ENCODE measurements around the gene TUBB6. TPM values are rescaled to one million over a fixed set of nuclear protein-coding genes. Genes with fewer than 3 reads are reported as not detected.

Gene TUBB6
- polyA plus RNA-seq, 1 donor from 2014 or later: 3.8 TPM

DNA sequence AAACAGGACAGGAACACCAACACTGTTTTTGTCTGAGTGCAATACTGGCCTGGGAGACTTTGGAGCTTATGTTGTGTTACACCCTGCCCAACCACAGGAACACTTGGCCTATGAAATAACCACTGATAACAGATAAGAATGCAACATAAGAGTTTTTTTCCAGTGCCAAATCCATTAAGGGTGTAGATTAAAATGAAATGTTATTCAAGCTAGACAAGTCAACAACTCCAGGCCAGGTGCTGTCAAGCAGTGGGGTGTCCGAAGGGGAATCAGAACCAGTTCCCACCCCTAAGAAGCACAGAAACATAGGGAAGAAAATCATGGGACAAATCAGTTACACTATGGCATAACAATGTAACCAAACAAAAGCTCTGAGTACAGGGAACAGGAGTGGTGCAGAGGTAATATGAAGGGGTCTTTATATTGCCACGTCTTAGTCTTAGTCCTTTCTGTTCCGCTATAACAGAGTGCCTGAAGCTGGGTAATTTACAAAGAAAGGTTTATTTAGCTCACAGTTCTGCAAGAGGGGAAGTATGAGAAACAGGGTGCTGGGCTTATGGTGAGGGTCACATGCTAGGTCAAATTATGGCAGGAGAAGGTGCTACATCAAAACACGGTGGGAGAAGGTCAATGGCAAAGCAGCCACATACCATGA is 65.2 kb downstream of the TUBB6 start:
- no peaks in the 10 kb centered on the region for H3K36me3 ChIP-seq (ENCODE audit: insufficient read depth, low read length)
- H3K4me3 ChIP-seq (ENCODE audit: low read length): no peak overlapping the region
- no peaks in the 10 kb centered on the region for H4K20me1 ChIP-seq (ENCODE audit: insufficient read depth)
- H3K27ac ChIP-seq (ENCODE audit: low read length): no peak overlapping the region
- TF ChIP-seq TAF1 (IDR thresholded peaks at IDR 0.05; ENCODE audit: low read depth) (no peak), RAD21 (conservative IDR thresholded peaks at IDR 0.05) (no peak), EZH2 (IDR thresholded peaks at IDR 0.05; ENCODE audit: borderline replicate concordance, insufficient read depth, low read length, poor library complexity, severe bottlenecking) (no peak), MXI1 (conservative IDR thresholded peaks at IDR 0.05; ENCODE audit: poor library complexity, severe bottlenecking) (no peak), EP300 (conservative IDR thresholded peaks at IDR 0.05; ENCODE audit: poor library complexity, severe bottlenecking) (no peak), SMC3 (conservative IDR thresholded peaks at IDR 0.05; ENCODE audit: poor library complexity) (no peak), POLR2AphosphoS5 (IDR thresholded peaks at IDR 0.05) (no peak)
- TF ChIP-seq, protein P1, sequence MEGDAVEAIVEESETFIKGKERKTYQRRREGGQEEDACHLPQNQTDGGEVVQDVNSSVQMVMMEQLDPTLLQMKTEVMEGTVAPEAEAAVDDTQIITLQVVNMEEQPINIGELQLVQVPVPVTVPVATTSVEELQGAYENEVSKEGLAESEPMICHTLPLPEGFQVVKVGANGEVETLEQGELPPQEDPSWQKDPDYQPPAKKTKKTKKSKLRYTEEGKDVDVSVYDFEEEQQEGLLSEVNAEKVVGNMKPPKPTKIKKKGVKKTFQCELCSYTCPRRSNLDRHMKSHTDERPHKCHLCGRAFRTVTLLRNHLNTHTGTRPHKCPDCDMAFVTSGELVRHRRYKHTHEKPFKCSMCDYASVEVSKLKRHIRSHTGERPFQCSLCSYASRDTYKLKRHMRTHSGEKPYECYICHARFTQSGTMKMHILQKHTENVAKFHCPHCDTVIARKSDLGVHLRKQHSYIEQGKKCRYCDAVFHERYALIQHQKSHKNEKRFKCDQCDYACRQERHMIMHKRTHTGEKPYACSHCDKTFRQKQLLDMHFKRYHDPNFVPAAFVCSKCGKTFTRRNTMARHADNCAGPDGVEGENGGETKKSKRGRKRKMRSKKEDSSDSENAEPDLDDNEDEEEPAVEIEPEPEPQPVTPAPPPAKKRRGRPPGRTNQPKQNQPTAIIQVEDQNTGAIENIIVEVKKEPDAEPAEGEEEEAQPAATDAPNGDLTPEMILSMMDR (IDR thresholded peaks at IDR 0.05; ENCODE audit: poor library complexity, severe bottlenecking): no peak
- TF ChIP-seq, protein P2, sequence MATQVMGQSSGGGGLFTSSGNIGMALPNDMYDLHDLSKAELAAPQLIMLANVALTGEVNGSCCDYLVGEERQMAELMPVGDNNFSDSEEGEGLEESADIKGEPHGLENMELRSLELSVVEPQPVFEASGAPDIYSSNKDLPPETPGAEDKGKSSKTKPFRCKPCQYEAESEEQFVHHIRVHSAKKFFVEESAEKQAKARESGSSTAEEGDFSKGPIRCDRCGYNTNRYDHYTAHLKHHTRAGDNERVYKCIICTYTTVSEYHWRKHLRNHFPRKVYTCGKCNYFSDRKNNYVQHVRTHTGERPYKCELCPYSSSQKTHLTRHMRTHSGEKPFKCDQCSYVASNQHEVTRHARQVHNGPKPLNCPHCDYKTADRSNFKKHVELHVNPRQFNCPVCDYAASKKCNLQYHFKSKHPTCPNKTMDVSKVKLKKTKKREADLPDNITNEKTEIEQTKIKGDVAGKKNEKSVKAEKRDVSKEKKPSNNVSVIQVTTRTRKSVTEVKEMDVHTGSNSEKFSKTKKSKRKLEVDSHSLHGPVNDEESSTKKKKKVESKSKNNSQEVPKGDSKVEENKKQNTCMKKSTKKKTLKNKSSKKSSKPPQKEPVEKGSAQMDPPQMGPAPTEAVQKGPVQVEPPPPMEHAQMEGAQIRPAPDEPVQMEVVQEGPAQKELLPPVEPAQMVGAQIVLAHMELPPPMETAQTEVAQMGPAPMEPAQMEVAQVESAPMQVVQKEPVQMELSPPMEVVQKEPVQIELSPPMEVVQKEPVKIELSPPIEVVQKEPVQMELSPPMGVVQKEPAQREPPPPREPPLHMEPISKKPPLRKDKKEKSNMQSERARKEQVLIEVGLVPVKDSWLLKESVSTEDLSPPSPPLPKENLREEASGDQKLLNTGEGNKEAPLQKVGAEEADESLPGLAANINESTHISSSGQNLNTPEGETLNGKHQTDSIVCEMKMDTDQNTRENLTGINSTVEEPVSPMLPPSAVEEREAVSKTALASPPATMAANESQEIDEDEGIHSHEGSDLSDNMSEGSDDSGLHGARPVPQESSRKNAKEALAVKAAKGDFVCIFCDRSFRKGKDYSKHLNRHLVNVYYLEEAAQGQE (IDR thresholded peaks at IDR 0.05; ENCODE audit: borderline replicate concordance): no peak
- no peak overlapping the region for H3K4me2 ChIP-seq (ENCODE audit: low read length)
- no peak overlapping the region for H3K9ac ChIP-seq (ENCODE audit: low read length)
- peaks cover 44% of the 10 kb centered on the region for H3K79me2 ChIP-seq (replicated peaks; ENCODE audit: insufficient read depth, low read length)
- no peak overlapping the region for H2AFZ ChIP-seq (ENCODE audit: low read depth, low read length)
- H3F3A ChIP-seq (ENCODE audit: insufficient read depth, low read length, poor library complexity, severe bottlenecking): peaks cover 3% of the 10 kb centered on the region
- no peaks in the 10 kb centered on the region for H3K9me2 ChIP-seq (ENCODE audit: insufficient read depth, low read length)
- H3K27me3 ChIP-seq (ENCODE audit: insufficient read depth, low read depth, low read length): no peaks in the 10 kb centered on the region
- H3K9me3 ChIP-seq (ENCODE audit: low read length): no peaks in the 10 kb centered on the region

DNA sequence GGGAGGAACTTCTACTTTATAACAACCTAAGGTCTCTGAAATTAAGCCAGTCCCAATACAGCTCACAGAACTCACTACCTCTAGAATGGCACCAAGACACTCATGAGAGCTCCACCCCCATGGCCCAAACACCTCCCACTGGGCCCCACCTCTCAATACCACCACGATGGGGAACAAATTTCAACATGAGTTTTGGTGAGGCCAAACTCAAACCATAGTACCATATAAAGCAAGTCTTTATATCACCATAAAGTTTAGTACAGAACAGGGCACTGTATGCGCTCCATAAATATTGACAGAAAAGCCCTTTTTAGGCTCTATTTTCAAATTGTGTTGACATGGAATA is 65.7 kb downstream of the TUBB6 start:
- Histone ChIP-seq H3K79me2 (replicated peaks; ENCODE audit: insufficient read depth, low read length) (peaks cover 44% of the 10 kb centered on the region), H4K20me1 (ENCODE audit: insufficient read depth) (no peaks in the 10 kb centered on the region), H3K4me2 (ENCODE audit: low read length) (no peak overlapping the region)

More for the DNA sequence above, 65.7 kb downstream of the TUBB6 start:
- TF ChIP-seq, protein P2 (IDR thresholded peaks at IDR 0.05; ENCODE audit: borderline replicate concordance): no peak
- TF ChIP-seq, protein P1 (IDR thresholded peaks at IDR 0.05; ENCODE audit: poor library complexity, severe bottlenecking): no peak
- TF ChIP-seq EZH2 (IDR thresholded peaks at IDR 0.05; ENCODE audit: borderline replicate concordance, insufficient read depth, low read length, poor library complexity, severe bottlenecking) (no peak), SMC3 (conservative IDR thresholded peaks at IDR 0.05; ENCODE audit: poor library complexity) (no peak), RAD21 (conservative IDR thresholded peaks at IDR 0.05) (no peak), POLR2AphosphoS5 (IDR thresholded peaks at IDR 0.05) (no peak), MXI1 (conservative IDR thresholded peaks at IDR 0.05; ENCODE audit: poor library complexity, severe bottlenecking) (no peak), TAF1 (IDR thresholded peaks at IDR 0.05; ENCODE audit: low read depth) (no peak), EP300 (conservative IDR thresholded peaks at IDR 0.05; ENCODE audit: poor library complexity, severe bottlenecking) (no peak)
- Histone ChIP-seq H3K4me3 (ENCODE audit: low read length) (no peak overlapping the region), H3K9me3 (ENCODE audit: low read length) (no peaks in the 10 kb centered on the region), H3F3A (ENCODE audit: insufficient read depth, low read length, poor library complexity, severe bottlenecking) (peaks cover 3% of the 10 kb centered on the region), H3K36me3 (ENCODE audit: insufficient read depth, low read length) (no peaks in the 10 kb centered on the region), H2AFZ (ENCODE audit: low read depth, low read length) (no peak overlapping the region), H3K27ac (ENCODE audit: low read length) (no peak overlapping the region), H3K9ac (ENCODE audit: low read length) (no peak overlapping the region), H3K27me3 (ENCODE audit: insufficient read depth, low read depth, low read length) (no peaks in the 10 kb centered on the region), H3K9me2 (ENCODE audit: insufficient read depth, low read length) (no peaks in the 10 kb centered on the region)

Data from neural cell (in vitro differentiated cells).